A549 (cell line): Measurements from ENCODE around the gene ECEL1. TPM values are rescaled to one million over a fixed set of nuclear protein-coding genes. Genes with fewer than 3 reads are reported as not detected.

ENCODE experiments used
- ATAC-seq, 2 experiments: fragments of 200-7000 bp in 1 of 2; fragments of >200 bp in 1 of 2; cut with Nextera tagmentation in 1 of 2; cut with Tn5 transposase in 1 of 2; 3 replicates each; pipeline versions ENCODE4 v1.8.0 to v1.9.1; 2018 to 2020; ENCODE audit warnings: mild to moderate bottlenecking in 1 of 2, moderate library complexity in 1 of 2
- CTCF ChIA-PET: fragments of 300-600 bp; sonication (Branson Sonifier 250); formaldehyde crosslinking; extraction: SDS; loops from one replicate; lab custom pipeline; 2021; ENCODE audit warnings: antibody characterized with exemption, inconsistent platforms; lab: Yijun Ruan, JAX
- POLR2A ChIA-PET: fragments of 350-600 bp; formaldehyde crosslinking; extraction: SDS; loops from one replicate; lab custom pipeline; 2021; ENCODE audit warnings: antibody characterized with exemption, inconsistent platforms; lab: Yijun Ruan, JAX
- DNase-seq, 2 experiments: peaks; one replicate each; pipeline versions ENCODE4 v3.0.0 to v3.0.0-alpha.2; 2011 to 2016; ENCODE audit warnings: low read depth in 1 of 2, low spot score in 1 of 2
- FAIRE-seq: peaks from 2 replicates; lab custom pipeline; 2011; peaks lifted over from hg19 to GRCh38; lab: Jason Lieb, UNC
- H3K27ac ChIP-seq, 2 experiments: fragments of >200 bp; sonication (Bioruptor Twin); formaldehyde crosslinking; 3 replicates each; pipeline ENCODE4 v1.5.1; 2016 to 2017
- H3K4me1 ChIP-seq: fragments of >200 bp; sonication (Bioruptor Twin); formaldehyde crosslinking; 3 replicates; pipeline ENCODE4 v1.6.1; 2016
- H3K4me2 ChIP-seq: fragments of >200 bp; sonication (Bioruptor Twin); formaldehyde crosslinking; 3 replicates; pipeline ENCODE4 v1.6.1; 2016
- H3K4me3 ChIP-seq: fragments of >200 bp; sonication (Bioruptor Twin); formaldehyde crosslinking; 3 replicates; pipeline ENCODE4 v1.5.1; 2016
- H3K9me3 ChIP-seq: fragments of >200 bp; sonication (Bioruptor Twin); formaldehyde crosslinking; 3 replicates; pipeline ENCODE4 v1.6.1; 2016
- CEBPB ChIP-seq, 2 experiments: fragments of >200 bp in 1 of 2; sonication (Bioruptor Twin) in 1 of 2; formaldehyde crosslinking in 1 of 2; IDR thresholded peaks; 2 replicates each; pipeline ENCODE4 v1.6.1; 2012 to 2016
- CTCF ChIP-seq: fragments of >200 bp; sonication (Bioruptor Twin); formaldehyde crosslinking; IDR thresholded peaks from 3 replicates; pipeline ENCODE4 v1.5.1; 2016
- EHF ChIP-seq: fragments of 250-450 bp; sonication (Bioruptor Pico); IDR thresholded peaks from 2 replicates; pipeline ENCODE4 v1.5.0; 2020; ENCODE audit warnings: mild to moderate bottlenecking
- ELK1 ChIP-seq: fragments of 150-350 bp; IDR thresholded peaks from 2 replicates; pipeline ENCODE4 v1.6.1; 2014; ENCODE audit warnings: low read depth, mild to moderate bottlenecking, low read length
- EP300 ChIP-seq, 2 experiments: fragments of >200 bp; sonication (Bioruptor Twin); formaldehyde crosslinking; IDR thresholded peaks; 2 replicates in 1 of 2; 3 replicates in 1 of 2; pipeline ENCODE4 v1.6.1; 2016 to 2017
- FOSL2 ChIP-seq, 2 experiments: fragments of 450-650 bp in 1 of 2; fragments of >200 bp in 1 of 2; sonication (Bioruptor Twin) in 1 of 2; formaldehyde crosslinking; IDR thresholded peaks; 2 replicates each; pipeline versions ENCODE4 v1.5.0 to v1.6.1; 2016 to 2020; ENCODE audit warnings: mild to moderate bottlenecking in 1 of 2, moderate library complexity in 1 of 2
- HDAC2 ChIP-seq: fragments of 200-600 bp; sonication (generic); IDR thresholded peaks from 2 replicates; pipeline ENCODE4 v1.6.1; 2016
- HMGXB4 ChIP-seq: fragments of 250-450 bp; sonication (Bioruptor Pico); IDR thresholded peaks from 2 replicates; pipeline ENCODE4 v1.5.0; 2021; ENCODE audit warnings: mild to moderate bottlenecking, moderate library complexity, borderline replicate concordance
- HOXA7 ChIP-seq: fragments of 250-450 bp; sonication (Bioruptor Pico); IDR thresholded peaks from 2 replicates; pipeline ENCODE4 v1.5.0; 2020; ENCODE audit warnings: mild to moderate bottlenecking, moderate library complexity
- HOXB5 ChIP-seq: fragments of 250-450 bp; sonication (Bioruptor Pico); IDR thresholded peaks from 2 replicates; pipeline ENCODE4 v1.5.0; 2020; ENCODE audit warnings: mild to moderate bottlenecking, moderate library complexity
- MAFK ChIP-seq: fragments of 450-650 bp; IDR thresholded peaks from 2 replicates; pipeline ENCODE4 v1.6.1; 2014; ENCODE audit not compliant: partially characterized antibody
- MAX ChIP-seq: IDR thresholded peaks from 2 replicates; pipeline ENCODE4 v1.6.1; 2012
- NR3C1 ChIP-seq: fragments of >200 bp; sonication (Bioruptor Twin); formaldehyde crosslinking; IDR thresholded peaks from 3 replicates; pipeline ENCODE4 v1.6.1; 2017
- PBX3 ChIP-seq: IDR thresholded peaks from 2 replicates; pipeline ENCODE4 v1.6.1; 2012
- PHF8 ChIP-seq: fragments of 200-600 bp; sonication (generic); IDR thresholded peaks from 2 replicates; pipeline ENCODE4 v1.6.1; 2016; ENCODE audit warnings: low read depth, mild to moderate bottlenecking, antibody characterized with exemption, moderate library complexity, borderline replicate concordance
- POLR2A ChIP-seq: IDR thresholded peaks from 2 replicates; pipeline ENCODE4 v1.6.1; 2012; ENCODE audit warnings: mild to moderate bottlenecking, low read length
- RAD21 ChIP-seq, 2 experiments: fragments of >200 bp in 1 of 2; sonication (Bioruptor Twin) in 1 of 2; formaldehyde crosslinking in 1 of 2; IDR thresholded peaks in 1 of 2; conservative IDR thresholded peaks in 1 of 2; 2 replicates in 1 of 2; 3 replicates in 1 of 2; pipeline ENCODE4 v1.6.1; 2012 to 2018; ENCODE audit warnings: inconsistent platforms in 1 of 2
- RARB ChIP-seq: fragments of 250-450 bp; sonication (Bioruptor Pico); IDR thresholded peaks from 2 replicates; pipeline ENCODE4 v1.8.0; 2021; ENCODE audit warnings: mild to moderate bottlenecking, moderate library complexity
- TFCP2L1 ChIP-seq: fragments of 250-450 bp; sonication (Bioruptor Pico); IDR thresholded peaks from 2 replicates; pipeline ENCODE4 v1.5.0; 2021; ENCODE audit warnings: mild to moderate bottlenecking
- WGBS: methylation state at CpG from one replicate; pipeline ENCODE4 v1.1.6; 2017; ENCODE audit errors: missing lambda C conversion rate; 5-methylcytosine and 5-hydroxymethylcytosine counted together
- polyA plus RNA-seq, 4 experiments: library from polyadenylated mRNA; depleted of rRNA in 3 of 4; stranded (reverse); fragments of >200 nt; fragmentation: RNase III in 1 of 4; extraction: RNeasy Plus Mini Kit Qiagen cat#74134 plus additional on column Dnase treatment in 1 of 4; gene quantifications; 2 replicates in 3 of 4; 3 replicates in 1 of 4; pipeline ENCODE4 v1.2.3, GENCODE V29; 2011 to 2017

The ECEL1 gene
- polyA plus RNA-seq, 2 of the 4 experiments (the other 2 are of a cell fraction), result 0.12 to 0.18 TPM

GRCh38 chr2:232460171-232460570, 27.5 kb downstream of the ECEL1 start:
- CTCF ChIA-PET, result interaction anchor here (0.7 to 7.0 kb wide), 2 partner anchors 21 to 63 kb away, joined by 3 to 39 read pairs; partner anchors contain the start of gene PRSS56
- WGBS, result 38% methylated on average over 2 of the region's 2 CpGs
- no peak overlapping the region for H3K4me3 ChIP-seq

GRCh38 chr2:232459419-232460035, 28.1 kb downstream of the ECEL1 start:
- no peak for FAIRE-seq
- Histone ChIP-seq H3K4me3 (no peak overlapping the region), H3K4me2 (no peak overlapping the region), H3K9me3 (no peaks in the 10 kb centered on the region), H3K27ac (no peak overlapping the region), H3K4me1 (no peaks in the 10 kb centered on the region)
- no peak for ATAC-seq
- TF ChIP-seq FOSL2 (IDR thresholded peaks at IDR 0.05) (no peak), FOSL2 (CRISPR knock-in tag; IDR thresholded peaks at IDR 0.05) (no peak), MAX (no peak)
- ChIA-PET CTCF (interaction anchor here (1.5 to 2.3 kb wide), 2 partner anchors 15 to 61 kb away, joined by 6 to 7 read pairs; partner anchors contain the start of gene PRSS56), POLR2A (no interaction called here)
- 70% methylated on average over 8 of the region's 11 CpGs for WGBS
- no peak for DNase-seq

More at GRCh38 chr2:232460171-232460570, 27.5 kb downstream of the ECEL1 start:
- POLR2A ChIA-PET, result no interaction called here
- FAIRE-seq (no peak), DNase-seq (no peak), ATAC-seq (no peak)
- Histone ChIP-seq H3K27ac (no peak overlapping the region), H3K9me3 (no peaks in the 10 kb centered on the region), H3K4me1 (no peaks in the 10 kb centered on the region), H3K4me2 (no peak overlapping the region)
- TF ChIP-seq NR3C1 (no peak), EHF (CRISPR knock-in tag) (no peak), RAD21 (conservative IDR thresholded peaks at IDR 0.05 in 1 of 2, IDR thresholded peaks at IDR 0.05 in 1 of 2) (no peak), HDAC2 (no peak), HMGXB4 (CRISPR knock-in tag) (no peak), HOXA7 (CRISPR knock-in tag) (no peak), RARB (CRISPR knock-in tag) (no peak), ELK1 (no peak), POLR2A (no peak), TFCP2L1 (no peak), CTCF (no peak), HOXB5 (CRISPR knock-in tag) (no peak)

- CTCF ChIA-PET, result interaction anchor here (1.2 to 2.3 kb wide), 3 partner anchors 11 to 61 kb away, joined by 5 to 7 read pairs (median 6); partner anchors contain the start of gene PRSS56
- whole genome bisulfite sequencing, result 68% methylated on average over 32 of the region's 56 CpGs
- FAIRE-seq (no peak), ATAC-seq (no peak), DNase-seq (no peak)
- POLR2A ChIA-PET, result no interaction called here
- H3K9me3 ChIP-seq, result no peaks in the 10 kb centered on the region
- no peak overlapping the region for H3K4me2 ChIP-seq
- no peak overlapping the region for H3K27ac ChIP-seq
- no peaks in the 10 kb centered on the region for H3K4me1 ChIP-seq
- no peak overlapping the region for H3K4me3 ChIP-seq
- TF ChIP-seq PBX3, result no peak
- no peak for TF ChIP-seq CEBPB (IDR thresholded peaks at IDR 0.05)
- no peak for TF ChIP-seq NR3C1
- TF ChIP-seq EP300 (IDR thresholded peaks at IDR 0.05), result no peak
- no peak for TF ChIP-seq CTCF
- no peak for TF ChIP-seq PHF8
- TF ChIP-seq MAFK, result no peak
Observed at GRCh38 chr2:232458661-232459418, 28.8 kb downstream of the ECEL1 start.
